ENCODE results near the gene SLC25A48.

SLC25A48 gene

GRCh38 chr5:135877570-135878155 lies 43.2 kb downstream of the SLC25A48 start:
- H3K9me3 Mint-ChIP-seq = no peaks in the 10 kb centered on the region
- no peaks in the 10 kb centered on the region for H3K36me3 Mint-ChIP-seq (ENCODE audit: low read depth)
- no peak overlapping the region for H3K27ac Mint-ChIP-seq
- H3K27me3 Mint-ChIP-seq (ENCODE audit: low read depth) = peaks cover 6% of the 10 kb centered on the region
- no peak overlapping the region for H3K4me3 Mint-ChIP-seq
- no peaks in the 10 kb centered on the region for H3K4me1 Mint-ChIP-seq (ENCODE audit: low read depth)

GRCh38 chr5:135878156-135878620 lies 43.7 kb downstream of the SLC25A48 start:
- Mint-ChIP-seq H3K4me3 (no peak overlapping the region), H3K27ac (no peak overlapping the region), H3K4me1 (ENCODE audit: low read depth) (no peaks in the 10 kb centered on the region), H3K9me3 (no peaks in the 10 kb centered on the region), H3K36me3 (ENCODE audit: low read depth) (no peaks in the 10 kb centered on the region), H3K27me3 (ENCODE audit: low read depth) (peaks cover 6% of the 10 kb centered on the region)

GRCh38 chr5:135879591-135879990 lies 45.1 kb downstream of the SLC25A48 start:
- Mint-ChIP-seq H3K27ac (no peak overlapping the region), H3K4me1 (ENCODE audit: low read depth) (no peaks in the 10 kb centered on the region), H3K36me3 (ENCODE audit: low read depth) (no peaks in the 10 kb centered on the region), H3K9me3 (no peaks in the 10 kb centered on the region), H3K4me3 (no peak overlapping the region), H3K27me3 (ENCODE audit: low read depth) (peaks cover 6% of the 10 kb centered on the region)

GRCh38 chr5:135880278-135880677 lies 45.8 kb downstream of the SLC25A48 start:
- H3K4me3 Mint-ChIP-seq = no peak overlapping the region
- no peak overlapping the region for H3K27ac Mint-ChIP-seq
- H3K27me3 Mint-ChIP-seq (ENCODE audit: low read depth) = peaks cover 9% of the 10 kb centered on the region

GRCh38 chr5:135880801-135881200 lies 46.3 kb downstream of the SLC25A48 start:
- no peak overlapping the region for H3K27ac Mint-ChIP-seq
- H3K27me3 Mint-ChIP-seq (ENCODE audit: low read depth) = peaks cover 10% of the 10 kb centered on the region
- H3K36me3 Mint-ChIP-seq (ENCODE audit: low read depth) = no peaks in the 10 kb centered on the region
- no peaks in the 10 kb centered on the region for H3K9me3 Mint-ChIP-seq
- H3K4me1 Mint-ChIP-seq (ENCODE audit: low read depth) = no peaks in the 10 kb centered on the region
- no peak overlapping the region for H3K4me3 Mint-ChIP-seq

More at GRCh38 chr5:135880278-135880677, 45.8 kb downstream of the SLC25A48 start:
- H3K4me1 Mint-ChIP-seq (ENCODE audit: low read depth) = no peaks in the 10 kb centered on the region
- H3K36me3 Mint-ChIP-seq (ENCODE audit: low read depth) = no peaks in the 10 kb centered on the region
- H3K9me3 Mint-ChIP-seq = no peaks in the 10 kb centered on the region

GRCh38 chr5:135881244-135881643 lies 46.8 kb downstream of the SLC25A48 start:
- Mint-ChIP-seq H3K4me1 (ENCODE audit: low read depth) (no peaks in the 10 kb centered on the region), H3K36me3 (ENCODE audit: low read depth) (no peaks in the 10 kb centered on the region), H3K4me3 (no peak overlapping the region), H3K27me3 (ENCODE audit: low read depth) (peaks cover 10% of the 10 kb centered on the region), H3K27ac (no peak overlapping the region), H3K9me3 (no peaks in the 10 kb centered on the region)

GRCh38 chr5:135881819-135882218 lies 47.4 kb downstream of the SLC25A48 start:
- no peak overlapping the region for H3K27ac Mint-ChIP-seq
- peaks cover 10% of the 10 kb centered on the region for H3K27me3 Mint-ChIP-seq (ENCODE audit: low read depth)
- H3K4me3 Mint-ChIP-seq = no peak overlapping the region
- H3K36me3 Mint-ChIP-seq (ENCODE audit: low read depth) = no peaks in the 10 kb centered on the region
- no peaks in the 10 kb centered on the region for H3K9me3 Mint-ChIP-seq
- H3K4me1 Mint-ChIP-seq (ENCODE audit: low read depth) = no peaks in the 10 kb centered on the region

GRCh38 chr5:135883026-135883425 lies 48.6 kb downstream of the SLC25A48 start:
- peaks cover 5% of the 10 kb centered on the region for H3K4me1 Mint-ChIP-seq (ENCODE audit: low read depth)
- H3K4me3 Mint-ChIP-seq = no peak overlapping the region
- no peaks in the 10 kb centered on the region for H3K9me3 Mint-ChIP-seq
- no peak overlapping the region for H3K27ac Mint-ChIP-seq
- peaks cover 18% of the 10 kb centered on the region for H3K27me3 Mint-ChIP-seq (ENCODE audit: low read depth)
- no peaks in the 10 kb centered on the region for H3K36me3 Mint-ChIP-seq (ENCODE audit: low read depth)

- no peak overlapping the region for H3K4me3 Mint-ChIP-seq
- H3K27me3 Mint-ChIP-seq (ENCODE audit: low read depth) = peaks cover 18% of the 10 kb centered on the region
- H3K4me1 Mint-ChIP-seq (ENCODE audit: low read depth) = peaks cover 5% of the 10 kb centered on the region
- no peaks in the 10 kb centered on the region for H3K36me3 Mint-ChIP-seq (ENCODE audit: low read depth)
- no peaks in the 10 kb centered on the region for H3K9me3 Mint-ChIP-seq
- no peak overlapping the region for H3K27ac Mint-ChIP-seq
Observed at GRCh38 chr5:135883441-135883840, 49.0 kb downstream of the SLC25A48 start.

GRCh38 chr5:135885031-135885430 lies 50.6 kb downstream of the SLC25A48 start:
- no peak overlapping the region for H3K27ac Mint-ChIP-seq
- peaks cover 27% of the 10 kb centered on the region for H3K27me3 Mint-ChIP-seq (ENCODE audit: low read depth)
- peaks cover 5% of the 10 kb centered on the region for H3K4me1 Mint-ChIP-seq (ENCODE audit: low read depth)
- H3K9me3 Mint-ChIP-seq = no peaks in the 10 kb centered on the region
- H3K36me3 Mint-ChIP-seq (ENCODE audit: low read depth) = no peaks in the 10 kb centered on the region
- H3K4me3 Mint-ChIP-seq = no peak overlapping the region

GRCh38 chr5:135886136-135886535 lies 51.7 kb downstream of the SLC25A48 start:
- Mint-ChIP-seq H3K9me3 (no peaks in the 10 kb centered on the region), H3K4me1 (ENCODE audit: low read depth) (peaks cover 8% of the 10 kb centered on the region), H3K4me3 (no peak overlapping the region), H3K27me3 (ENCODE audit: low read depth) (peaks cover 21% of the 10 kb centered on the region), H3K27ac (no peak overlapping the region), H3K36me3 (ENCODE audit: low read depth) (no peaks in the 10 kb centered on the region)

- Mint-ChIP-seq H3K27me3 (ENCODE audit: low read depth) (peaks cover 33% of the 10 kb centered on the region), H3K4me1 (ENCODE audit: low read depth) (peaks cover 8% of the 10 kb centered on the region), H3K4me3 (no peak overlapping the region), H3K9me3 (no peaks in the 10 kb centered on the region), H3K36me3 (ENCODE audit: low read depth) (no peaks in the 10 kb centered on the region), H3K27ac (no peak overlapping the region)
Observed at GRCh38 chr5:135887447-135887864, 53.0 kb downstream of the SLC25A48 start.

- Mint-ChIP-seq H3K4me1 (ENCODE audit: low read depth) (peaks cover 8% of the 10 kb centered on the region), H3K4me3 (no peak overlapping the region), H3K27me3 (ENCODE audit: low read depth) (peaks cover 33% of the 10 kb centered on the region), H3K36me3 (ENCODE audit: low read depth) (no peaks in the 10 kb centered on the region), H3K27ac (no peak overlapping the region), H3K9me3 (no peaks in the 10 kb centered on the region)
Observed at GRCh38 chr5:135887881-135888614, 53.6 kb downstream of the SLC25A48 start.

- Mint-ChIP-seq H3K27me3 (ENCODE audit: low read depth) (peaks cover 46% of the 10 kb centered on the region), H3K9me3 (no peaks in the 10 kb centered on the region), H3K36me3 (ENCODE audit: low read depth) (no peaks in the 10 kb centered on the region), H3K27ac (no peak overlapping the region), H3K4me1 (ENCODE audit: low read depth) (peaks cover 8% of the 10 kb centered on the region), H3K4me3 (no peak overlapping the region)
Observed at GRCh38 chr5:135890296-135890695, 55.8 kb downstream of the SLC25A48 start.

GRCh38 chr5:135890867-135891266 lies 56.4 kb downstream of the SLC25A48 start:
- Mint-ChIP-seq H3K4me3 (no peak overlapping the region), H3K27me3 (ENCODE audit: low read depth) (peaks cover 51% of the 10 kb centered on the region), H3K4me1 (ENCODE audit: low read depth) (peaks cover 8% of the 10 kb centered on the region), H3K36me3 (ENCODE audit: low read depth) (no peaks in the 10 kb centered on the region), H3K27ac (no peak overlapping the region), H3K9me3 (no peaks in the 10 kb centered on the region)

All from T-helper 1 cell treated with Interleukin-12 subunit alpha and Interleukin-12 subunit beta and Interleukin-4 antibody, amounts not matched to agents 30 μg/mL and 1 μg/mL, for 36 hours (primary cell).